Psoas muscle (tissue), 8 donors: ENCODE results near the gene PCDHB5. TPM values are rescaled to one million over a fixed set of nuclear protein-coding genes. Genes with fewer than 3 reads are reported as not detected.
A peak's percentile ranks its signal among the peaks of the same experiment; 100 is the strongest.
"Not testable (repeated sequence)": the region's sequence is repeated elsewhere in the genome, so short reads cannot be mapped to it uniquely, and the experiment has no call there.

ENCODE experiments used
- ATAC-seq, 4 donors: fragments of 200-7000 bp; cut with Tn5 transposase; one replicate each; pipeline ENCODE4 v1.9.1; 2020; ENCODE audit warnings: moderate library complexity in 3 of 4, mild to moderate bottlenecking in 2 of 4
- DNase-seq, 2 donors: peaks; one replicate each; pipeline ENCODE4 v3.0.0-alpha.2; 2020
- H3K27ac ChIP-seq: fragments of 200-600 bp; one replicate; pipeline ENCODE4 v1.8.0; 2022
- H3K27me3 ChIP-seq, 3 donors: fragments of 200-600 bp in 1 of 3; one replicate each; pipeline versions ENCODE4 v1.6.1 to v1.8.0; 2013 to 2022; ENCODE audit warnings: low read length in 2 of 3, mild to moderate bottlenecking in 2 of 3, moderate library complexity in 1 of 3; ENCODE audit not compliant: insufficient read depth in 3 of 3
- H3K36me3 ChIP-seq, 2 donors: fragments of 200-600 bp in 1 of 2; one replicate each; pipeline versions ENCODE4 v1.6.1 to v1.8.0; 2013 to 2022; ENCODE audit warnings: low read depth in 1 of 2, mild to moderate bottlenecking in 1 of 2, moderate library complexity in 1 of 2; ENCODE audit not compliant: insufficient read depth in 1 of 2
- H3K4me1 ChIP-seq: fragments of 200-600 bp; one replicate; pipeline ENCODE4 v1.8.0; 2022
- H3K4me3 ChIP-seq: fragments of 200-600 bp; one replicate; pipeline ENCODE4 v1.8.0; 2022; ENCODE audit warnings: mild to moderate bottlenecking
- H3K9me3 ChIP-seq: fragments of 200-600 bp; one replicate; pipeline ENCODE4 v1.8.0; 2022
- CTCF ChIP-seq: fragments of 200-600 bp; IDR thresholded peaks from one replicate; pipeline ENCODE4 v1.8.0; 2022; ENCODE audit warnings: antibody characterized with exemption
- WGBS, 3 donors: extraction: QIAGEN DNeasy Blood & Tissue Kit; methylation state at CpG; one replicate each; pipeline versions ENCODE4 v1.1.6 to v1.1.7; 2013; 5-methylcytosine and 5-hydroxymethylcytosine counted together
- intact Hi-C, 2 donors: fragments of 100-400 bp; cut with DNase I; formaldehyde crosslinking; loops; one replicate each; pipeline versions ENCODE4 v1.11.0 to v1.14.2; 2022
- polyA plus RNA-seq, 3 donors: library from polyadenylated mRNA; stranded (reverse); fragments of 200-250 nt; gene quantifications; one replicate each; pipeline ENCODE4 v1.2.3, GENCODE V29; 2013
- total RNA-seq, 4 donors: library from RNA; stranded (reverse); fragmentation: NEBNext Ultra II Directional in 2 of 4; extraction: Animal tissue kit (Norgen Biotek cat#: 25700) in 2 of 4; gene quantifications; one replicate each; pipeline versions ENCODE4 v1.2.1 to v1.2.4, GENCODE V29; 2021 to 2023
- donor health status: healthy with polysubstance abuse.
- donor health status: DM: no; HTN: no; CAD: no; lungs with moderate emphysema.
- donor health status: Bipolar disorder and iron deficiency.
- donor health status: healthy.
- donor health status: DM: yes; HTN: yes; CAD: no.
- donor health status: DM: no; HTN: no; CAD: no.
- donor health status: DM: no; HTN: no; CAD: no.
- donor health status: DM: yes; HTN: yes; CAD: no.

PCDHB5 gene
- total and polyA plus RNA-seq, 7 donors: 0.17 to 0.99 (median 0.42) TPM

GRCh38 chr5:141155540-141156374 lies 20.8 kb downstream of the PCDHB5 start:
- Histone ChIP-seq H3K9me3 (peaks cover 8% of the 10 kb centered on the region), H3K27ac (no peak overlapping the region), H3K4me3 (no peak overlapping the region), H3K27me3 (peaks cover 3 to 21% (median 13%) of the 10 kb centered on the region in 3 donors), H3K4me1 (no peaks in the 10 kb centered on the region), H3K36me3 (no peaks in the 10 kb centered on the region)
- ATAC-seq (no peak), DNase-seq (no peak)
- intact Hi-C loops: no loop called here
- TF ChIP-seq CTCF: no peak
- WGBS, 3 donors: 24 to 32% (median 29%) methylated on average over 21 of the region's 21 CpGs

- H3K4me1 ChIP-seq, H3K9me3 ChIP-seq, intact Hi-C loops, H3K4me3 ChIP-seq, H3K36me3 ChIP-seq, ATAC-seq, H3K27ac ChIP-seq, DNase-seq: not testable (repeated sequence)
- WGBS, 3 donors: 27 to 36% (median 35%) methylated on average over 33 to 38 of the region's 38 CpGs
- H3K27me3 ChIP-seq: peaks cover 3 to 21% (median 9%) of the 10 kb centered on the region in 3 donors
Measured at GRCh38 chr5:141157356-141157755, 22.4 kb downstream of the PCDHB5 start.

- DNase-seq, H3K27ac ChIP-seq, H3K4me3 ChIP-seq, ATAC-seq, intact Hi-C loops, H3K36me3 ChIP-seq, H3K9me3 ChIP-seq, H3K4me1 ChIP-seq: not testable (repeated sequence)
- peaks cover 3 to 21% (median 8%) of the 10 kb centered on the region in 3 donors for H3K27me3 ChIP-seq
- WGBS, 3 donors: 23 to 38% (median 36%) methylated on average over 15 to 20 of the region's 28 CpGs
Measured at GRCh38 chr5:141157901-141158300, 22.9 kb downstream of the PCDHB5 start.

GRCh38 chr5:141172381-141173204 lies 37.6 kb downstream of the PCDHB5 start, which contains the start of gene PCDHB7:
TSS of gene PCDHB7 (plus strand) at chr5:141172644. CDS start at chr5:141172836, 192 bp downstream.
- whole genome bisulfite sequencing, 3 donors: 17 to 31% (median 26%) methylated on average over 20 of the region's 20 CpGs

GRCh38 chr5:141174291-141175104 lies 39.5 kb downstream of the PCDHB5 start:
- not testable (repeated sequence) for H3K9me3 ChIP-seq, H3K36me3 ChIP-seq, ATAC-seq, H3K4me3 ChIP-seq, H3K4me1 ChIP-seq, H3K27ac ChIP-seq, DNase-seq
- intact Hi-C loops: loop anchor here in 1 of 2 donors (5.0 kb wide), 1 partner anchor 1152 kb away; no protein-coding TSS in a partner anchor
- whole genome bisulfite sequencing, 3 donors: 32 to 43% (median 39%) methylated on average over 52 to 79 of the region's 79 CpGs
- peaks cover 0 to 43% (median 4%) of the 10 kb centered on the region in 3 donors for H3K27me3 ChIP-seq

More at GRCh38 chr5:141172381-141173204, 37.6 kb downstream of the PCDHB5 start, which contains the start of gene PCDHB7:
- Histone ChIP-seq H3K9me3 (peaks cover 2% of the 10 kb centered on the region), H3K36me3 (no peaks in the 10 kb centered on the region), H3K4me1 (no peaks in the 10 kb centered on the region), H3K27me3 (peaks cover 0 to 40% (median 7%) of the 10 kb centered on the region in 3 donors), H3K4me3 (peak within 1 kb of the TSS; percentile 31), H3K27ac (no peak within 1 kb of the TSS)
- ATAC-seq (no peak), DNase-seq (no peak)
- TF ChIP-seq CTCF: peak; percentile 32
- intact Hi-C loops: no loop called here
